NCI-H187 (cell line): Measurements from ENCODE around the gene TECPR2.

Experiments
- DNase-seq, 2 experiments: peaks; one replicate each; lab custom pipeline; 2025; lab: John Stamatoyannopoulos, UW

The TECPR2 gene

GRCh38 chr14:102373110-102373509 lies 10.4 kb downstream of the TECPR2 start:
- DNase-seq, result no peak

- DNase-seq, result no peak
Observed at GRCh38 chr14:102374264-102374663, 11.5 kb downstream of the TECPR2 start.

GRCh38 chr14:102375119-102375518 lies 12.4 kb downstream of the TECPR2 start:
- DNase-seq, result no peak

- no peak for DNase-seq
Observed at GRCh38 chr14:102377696-102378095, 15.0 kb downstream of the TECPR2 start.

GRCh38 chr14:102378830-102379229 lies 16.1 kb downstream of the TECPR2 start:
- DNase-seq, result no peak

GRCh38 chr14:102387086-102387485 lies 24.3 kb downstream of the TECPR2 start:
- DNase-seq, result no peak

GRCh38 chr14:102389246-102389645 lies 26.5 kb downstream of the TECPR2 start:
- no peak for DNase-seq

- DNase-seq, result no peak
Observed at GRCh38 chr14:102390064-102390855, 27.5 kb downstream of the TECPR2 start.

- no peak for DNase-seq
Observed at GRCh38 chr14:102392506-102392905, 29.8 kb downstream of the TECPR2 start.

GRCh38 chr14:102394717-102395375 lies 32.1 kb downstream of the TECPR2 start:
- DNase-seq, result no peak

- no peak for DNase-seq
Observed at GRCh38 chr14:102396521-102396920, 33.8 kb downstream of the TECPR2 start.

- DNase-seq, result no peak
Observed at GRCh38 chr14:102403028-102403427, 40.3 kb downstream of the TECPR2 start.

GRCh38 chr14:102407258-102407657 lies 44.5 kb downstream of the TECPR2 start:
- no peak for DNase-seq

- DNase-seq, result no peak
Observed at GRCh38 chr14:102408724-102409123, 46.0 kb downstream of the TECPR2 start.

- DNase-seq, result no peak
Observed at GRCh38 chr14:102415671-102416070, 52.9 kb downstream of the TECPR2 start.

GRCh38 chr14:102417001-102417431 lies 54.3 kb downstream of the TECPR2 start:
- DNase-seq, result no peak

- DNase-seq, result no peak
Observed at GRCh38 chr14:102417646-102418045, 54.9 kb downstream of the TECPR2 start.

- DNase-seq, result no peak
Observed at GRCh38 chr14:102418169-102418852, 55.6 kb downstream of the TECPR2 start.

GRCh38 chr14:102418853-102419240 lies 56.1 kb downstream of the TECPR2 start:
- DNase-seq, result no peak

GRCh38 chr14:102419276-102419675 lies 56.5 kb downstream of the TECPR2 start:
- no peak for DNase-seq

- no peak for DNase-seq
Observed at GRCh38 chr14:102419716-102420115, 57.0 kb downstream of the TECPR2 start.

- DNase-seq, result no peak
Observed at GRCh38 chr14:102421411-102422057, 58.8 kb downstream of the TECPR2 start.
